H1 (cell line): ENCODE results near the gene CCDC171.

ENCODE experiments used
- EZH2 ChIP-seq: fragments of 200-600 bp; sonication (generic); IDR thresholded peaks from 2 replicates; pipeline ENCODE4 v1.7.1; 2012; ENCODE audit warnings: low read depth, mild to moderate bottlenecking, moderate library complexity, low read length, inconsistent platforms; ENCODE audit not compliant: severe bottlenecking
- POLR2A ChIP-seq, 2 experiments: IDR thresholded peaks; 1 replicate in 1 of 2; 2 replicates in 1 of 2; pipeline ENCODE4 v1.6.1; 2011; ENCODE audit warnings: low read depth in 2 of 2, low read length in 2 of 2, mild to moderate bottlenecking in 2 of 2; ENCODE audit errors: control extremely low read depth in 1 of 2
- TF ChIP-seq, protein P1 (sequence below), 3 experiments: IDR thresholded peaks; 1 replicate in 2 of 3; 2 replicates in 1 of 3; pipeline versions ENCODE4 v1.5.1 to v1.6.1; 2011; ENCODE audit warnings: low read length in 3 of 3, mild to moderate bottlenecking in 3 of 3, inconsistent platforms in 2 of 3, low read depth in 1 of 3, moderate library complexity in 1 of 3; ENCODE audit not compliant: insufficient read depth in 1 of 3; ENCODE audit errors: control extremely low read depth in 1 of 3

DNA sequence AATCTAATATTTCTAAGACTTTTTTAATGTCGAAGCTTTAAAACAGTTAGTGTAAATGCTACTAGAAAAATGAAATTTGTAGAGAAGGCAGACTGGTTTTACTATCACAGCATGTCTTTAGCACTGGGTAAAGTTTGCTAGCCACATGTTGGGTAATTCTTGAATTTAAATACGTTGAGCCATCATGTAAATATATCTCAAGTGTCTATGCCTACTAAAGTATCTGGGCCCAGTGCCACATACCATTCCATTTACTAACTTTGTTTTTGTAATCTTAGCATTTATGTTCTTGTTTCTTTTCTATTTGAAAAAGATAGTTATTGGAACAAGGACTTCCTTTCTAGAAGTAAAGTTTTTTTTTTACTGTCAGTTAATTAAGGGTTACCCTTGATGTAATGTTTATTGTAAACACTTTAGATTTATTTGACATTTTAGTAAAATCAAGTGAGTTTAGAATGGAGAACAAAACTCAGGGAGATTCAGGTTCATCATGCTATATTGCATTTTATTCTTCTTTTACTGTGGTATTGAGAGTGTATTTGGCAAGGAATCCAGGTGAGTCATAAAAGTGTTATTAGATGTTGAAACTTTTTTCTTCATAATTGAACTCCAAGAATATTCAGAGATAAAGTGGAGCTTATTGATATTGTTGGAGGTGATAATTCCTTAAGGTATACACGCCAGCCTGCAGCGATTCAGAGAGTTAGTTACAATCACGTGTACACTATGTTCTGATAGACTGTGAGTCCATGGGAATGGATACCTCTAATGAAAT is 182.4 kb downstream of the CCDC171 start:
- TF ChIP-seq, protein P1, sequence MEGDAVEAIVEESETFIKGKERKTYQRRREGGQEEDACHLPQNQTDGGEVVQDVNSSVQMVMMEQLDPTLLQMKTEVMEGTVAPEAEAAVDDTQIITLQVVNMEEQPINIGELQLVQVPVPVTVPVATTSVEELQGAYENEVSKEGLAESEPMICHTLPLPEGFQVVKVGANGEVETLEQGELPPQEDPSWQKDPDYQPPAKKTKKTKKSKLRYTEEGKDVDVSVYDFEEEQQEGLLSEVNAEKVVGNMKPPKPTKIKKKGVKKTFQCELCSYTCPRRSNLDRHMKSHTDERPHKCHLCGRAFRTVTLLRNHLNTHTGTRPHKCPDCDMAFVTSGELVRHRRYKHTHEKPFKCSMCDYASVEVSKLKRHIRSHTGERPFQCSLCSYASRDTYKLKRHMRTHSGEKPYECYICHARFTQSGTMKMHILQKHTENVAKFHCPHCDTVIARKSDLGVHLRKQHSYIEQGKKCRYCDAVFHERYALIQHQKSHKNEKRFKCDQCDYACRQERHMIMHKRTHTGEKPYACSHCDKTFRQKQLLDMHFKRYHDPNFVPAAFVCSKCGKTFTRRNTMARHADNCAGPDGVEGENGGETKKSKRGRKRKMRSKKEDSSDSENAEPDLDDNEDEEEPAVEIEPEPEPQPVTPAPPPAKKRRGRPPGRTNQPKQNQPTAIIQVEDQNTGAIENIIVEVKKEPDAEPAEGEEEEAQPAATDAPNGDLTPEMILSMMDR (IDR thresholded peaks at IDR 0.05; ENCODE audit: control extremely low read depth in 1 of 3, insufficient read depth in 1 of 3, low read depth in 1 of 3, low read length in 3 of 3), result no peak
- TF ChIP-seq EZH2 (no peak), POLR2A (IDR thresholded peaks at IDR 0.05; ENCODE audit: control extremely low read depth in 1 of 2, low read depth in 2 of 2, low read length in 2 of 2) (no peak)
